ENCODE results near the gene UGT2A2. TPM values are rescaled to one million over a fixed set of nuclear protein-coding genes. Genes with fewer than 3 reads are reported as not detected.

The UGT2A2 gene
- total RNA-seq, 1 experiment from 2014 or later = 0.45 TPM

DNA sequence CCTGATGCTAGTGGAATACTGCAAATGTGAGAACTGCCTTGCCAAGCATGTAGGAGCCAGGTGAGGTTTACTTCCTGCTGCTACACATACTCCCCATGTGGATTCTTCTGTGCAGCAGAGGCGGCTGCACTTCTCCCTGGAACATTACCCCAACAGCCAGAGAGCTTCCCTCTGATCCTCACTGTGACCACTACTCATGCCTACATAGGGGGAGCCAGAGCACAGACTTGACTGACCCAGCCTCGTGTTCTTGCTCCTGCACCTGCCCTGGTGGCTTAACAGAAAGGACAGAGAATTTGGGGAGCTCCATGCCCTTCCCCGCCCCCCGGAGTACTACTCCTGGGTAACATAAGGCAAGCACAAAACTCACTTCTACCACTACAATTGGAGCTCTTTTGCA lies 38.4 kb downstream of the UGT2A2 start:
- peak; percentile 4 for DNase-seq
- H3K27me3 ChIP-seq (ENCODE audit: control insufficient read depth, insufficient read depth, low read length) = no peaks in the 10 kb centered on the region
- H3K36me3 ChIP-seq (replicated peaks; ENCODE audit: control insufficient read depth, insufficient read depth, low read length) = no peaks in the 10 kb centered on the region
- no peak overlapping the region for H3K4me3 ChIP-seq (ENCODE audit: insufficient read depth, low read depth, low read length)

DNA sequence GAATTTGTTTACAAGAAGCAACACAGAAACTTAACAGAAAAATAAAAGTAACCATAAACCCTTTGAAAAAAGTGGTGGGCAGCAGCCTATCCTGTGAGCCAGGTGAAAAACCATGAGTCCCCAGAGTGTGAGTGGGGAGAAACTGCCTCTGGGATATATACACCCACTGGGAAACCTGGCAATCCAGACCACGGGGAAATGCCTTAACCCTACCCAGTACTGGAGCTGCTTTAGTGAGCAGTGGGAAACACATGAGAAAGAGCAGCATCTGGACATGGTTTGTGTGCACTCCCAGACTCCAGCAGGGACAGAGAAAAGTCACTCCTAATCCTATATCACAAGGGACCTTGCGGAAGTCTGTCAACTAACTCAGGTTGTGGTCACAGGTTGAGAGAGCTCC lies 39.4 kb downstream of the UGT2A2 start:
- H3K27me3 ChIP-seq (ENCODE audit: control insufficient read depth, insufficient read depth, low read length) = no peaks in the 10 kb centered on the region
- DNase-seq = no peak
- H3K36me3 ChIP-seq (replicated peaks; ENCODE audit: control insufficient read depth, insufficient read depth, low read length) = no peaks in the 10 kb centered on the region
- no peak overlapping the region for H3K4me3 ChIP-seq (ENCODE audit: insufficient read depth, low read depth, low read length)

DNA sequence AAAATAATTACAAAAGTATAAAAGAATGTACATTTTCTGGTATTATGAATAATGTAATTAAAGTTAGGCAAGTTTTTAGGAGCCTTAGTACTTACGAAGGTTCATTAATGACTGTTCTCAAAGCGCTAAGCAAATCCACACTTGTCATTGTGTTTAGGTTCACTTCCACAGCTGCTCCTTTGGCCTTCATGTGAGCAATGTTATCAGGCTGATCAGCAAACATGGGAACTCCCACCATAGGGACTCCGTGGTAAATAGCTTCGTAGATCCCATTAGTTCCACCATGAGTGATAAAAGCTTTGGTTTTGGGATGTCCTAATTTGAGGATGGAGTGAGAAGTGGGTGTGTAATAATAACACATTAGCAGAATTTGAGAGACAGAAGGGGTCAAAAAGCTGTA lies 45.1 kb downstream of the UGT2A2 start:
- Histone ChIP-seq H3K4me3 (ENCODE audit: insufficient read depth, low read depth, low read length) (no peak overlapping the region), H3K27me3 (ENCODE audit: control insufficient read depth, insufficient read depth, low read length) (no peaks in the 10 kb centered on the region), H3K36me3 (replicated peaks; ENCODE audit: control insufficient read depth, insufficient read depth, low read length) (no peaks in the 10 kb centered on the region)
- no peak for DNase-seq

DNA sequence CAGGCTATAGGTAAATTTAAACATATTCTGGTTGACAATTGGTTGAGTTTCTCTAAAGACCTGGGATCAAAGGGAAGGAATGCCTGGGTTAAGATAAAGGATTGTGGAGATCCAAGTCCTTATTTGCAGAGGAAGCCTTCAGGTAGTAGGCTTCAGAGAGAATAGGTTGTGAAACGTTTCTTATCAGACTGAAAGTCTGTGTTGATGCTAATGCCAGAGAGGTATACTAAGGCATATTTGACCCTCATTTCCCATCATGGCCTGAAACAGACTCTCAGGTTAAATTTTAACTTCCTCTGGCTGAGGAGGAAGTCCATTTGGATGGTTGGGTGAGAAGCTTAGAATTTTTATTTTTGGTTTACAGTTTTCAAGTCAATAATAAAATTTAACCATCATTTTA lies 48.1 kb downstream of the UGT2A2 start:
- H3K4me3 ChIP-seq (ENCODE audit: insufficient read depth, low read depth, low read length) = no peak overlapping the region
- no peak for DNase-seq
- no peaks in the 10 kb centered on the region for H3K36me3 ChIP-seq (replicated peaks; ENCODE audit: control insufficient read depth, insufficient read depth, low read length)
- H3K27me3 ChIP-seq (ENCODE audit: control insufficient read depth, insufficient read depth, low read length) = no peaks in the 10 kb centered on the region

DNA sequence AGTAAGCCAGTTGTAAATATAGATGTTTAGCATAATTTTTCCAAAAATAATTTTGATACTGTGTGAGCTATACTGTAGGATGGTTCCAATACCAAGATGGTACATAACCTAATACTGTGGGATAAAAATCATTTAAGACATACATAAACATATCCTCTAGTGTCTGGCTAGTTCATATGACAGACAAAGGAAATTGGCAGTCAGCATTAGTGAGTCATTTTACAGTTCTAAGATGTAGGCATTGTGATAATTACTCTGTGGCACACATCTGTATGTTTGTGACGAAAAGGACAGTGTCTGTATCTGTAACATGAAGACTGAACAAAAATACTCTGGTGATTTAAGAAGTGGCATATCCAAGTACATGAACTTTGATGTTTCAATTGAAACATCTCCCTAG lies 49.6 kb downstream of the UGT2A2 start:
- no peak for DNase-seq
- Histone ChIP-seq H3K36me3 (replicated peaks; ENCODE audit: control insufficient read depth, insufficient read depth, low read length) (no peaks in the 10 kb centered on the region), H3K4me3 (ENCODE audit: insufficient read depth, low read depth, low read length) (no peak overlapping the region), H3K27me3 (ENCODE audit: control insufficient read depth, insufficient read depth, low read length) (no peaks in the 10 kb centered on the region)

DNA sequence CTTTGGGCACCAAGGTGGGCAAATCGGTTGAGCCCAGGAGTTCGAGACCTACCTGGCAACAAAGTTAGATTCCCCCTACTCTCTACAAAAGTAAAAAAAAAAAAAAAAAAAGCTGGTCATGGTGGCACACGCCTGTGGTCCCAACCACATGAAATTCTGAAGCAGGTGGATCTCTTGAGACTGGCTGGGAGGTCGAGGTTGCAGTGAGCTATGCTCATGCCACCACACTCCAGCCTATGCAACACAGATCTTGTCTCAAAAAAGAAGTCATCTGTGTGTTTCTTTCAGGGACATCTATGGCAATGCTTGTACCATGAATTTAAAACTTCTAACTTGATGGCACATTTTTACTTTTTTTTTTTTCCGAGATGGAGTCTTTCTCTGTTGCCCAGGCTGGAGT lies 55.3 kb downstream of the UGT2A2 start:
- no peak for DNase-seq
- no peak overlapping the region for H3K4me3 ChIP-seq (ENCODE audit: insufficient read depth, low read depth, low read length)
- no peaks in the 10 kb centered on the region for H3K27me3 ChIP-seq (ENCODE audit: control insufficient read depth, insufficient read depth, low read length)
- H3K36me3 ChIP-seq (replicated peaks; ENCODE audit: control insufficient read depth, insufficient read depth, low read length) = no peaks in the 10 kb centered on the region

DNA sequence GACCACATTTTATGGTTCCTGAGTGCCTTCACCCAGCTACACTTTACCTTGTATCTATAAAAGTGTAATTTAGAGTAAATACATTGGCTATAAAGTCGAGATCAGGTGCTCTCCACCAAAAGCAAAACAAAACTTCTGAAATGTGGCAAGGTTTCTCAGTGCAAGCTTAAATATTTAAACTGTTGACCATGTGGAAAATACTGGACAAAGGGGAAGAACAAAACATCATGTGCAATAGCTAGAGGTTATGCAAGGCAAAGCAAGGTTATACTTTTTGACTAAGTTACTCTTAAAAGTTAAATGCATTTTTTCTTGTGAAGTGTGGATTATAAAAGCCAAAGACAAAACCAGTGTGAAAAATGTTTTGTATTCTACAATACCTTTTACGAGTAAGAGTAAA lies 55.9 kb downstream of the UGT2A2 start:
- H3K4me3 ChIP-seq (ENCODE audit: insufficient read depth, low read depth, low read length) = no peak overlapping the region
- DNase-seq = no peak
- no peaks in the 10 kb centered on the region for H3K36me3 ChIP-seq (replicated peaks; ENCODE audit: control insufficient read depth, insufficient read depth, low read length)
- H3K27me3 ChIP-seq (ENCODE audit: control insufficient read depth, insufficient read depth, low read length) = no peaks in the 10 kb centered on the region

DNA sequence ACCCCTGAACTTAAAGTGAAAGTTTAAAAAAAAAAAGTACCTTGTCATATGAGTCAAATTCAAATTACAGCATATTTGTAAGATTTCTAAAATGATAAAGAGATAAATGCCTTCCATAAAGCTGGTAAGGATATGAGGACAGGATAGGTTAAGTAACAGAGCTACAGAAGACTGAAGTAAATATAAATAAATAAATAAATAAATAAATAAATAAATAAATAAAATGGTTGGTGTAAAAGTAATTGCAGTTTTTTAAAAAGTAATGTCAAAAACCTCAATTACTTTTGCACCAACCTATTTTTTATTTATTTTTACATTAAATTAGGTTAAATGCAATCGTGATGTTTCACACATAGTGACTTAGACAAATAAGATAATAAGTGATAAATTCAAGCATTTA lies 62.2 kb downstream of the UGT2A2 start:
- Histone ChIP-seq H3K27me3 (ENCODE audit: control insufficient read depth, insufficient read depth, low read length) (no peaks in the 10 kb centered on the region), H3K4me3 (ENCODE audit: insufficient read depth, low read depth, low read length) (no peak overlapping the region), H3K36me3 (replicated peaks; ENCODE audit: control insufficient read depth, insufficient read depth, low read length) (no peaks in the 10 kb centered on the region)
- DNase-seq = no peak

DNA sequence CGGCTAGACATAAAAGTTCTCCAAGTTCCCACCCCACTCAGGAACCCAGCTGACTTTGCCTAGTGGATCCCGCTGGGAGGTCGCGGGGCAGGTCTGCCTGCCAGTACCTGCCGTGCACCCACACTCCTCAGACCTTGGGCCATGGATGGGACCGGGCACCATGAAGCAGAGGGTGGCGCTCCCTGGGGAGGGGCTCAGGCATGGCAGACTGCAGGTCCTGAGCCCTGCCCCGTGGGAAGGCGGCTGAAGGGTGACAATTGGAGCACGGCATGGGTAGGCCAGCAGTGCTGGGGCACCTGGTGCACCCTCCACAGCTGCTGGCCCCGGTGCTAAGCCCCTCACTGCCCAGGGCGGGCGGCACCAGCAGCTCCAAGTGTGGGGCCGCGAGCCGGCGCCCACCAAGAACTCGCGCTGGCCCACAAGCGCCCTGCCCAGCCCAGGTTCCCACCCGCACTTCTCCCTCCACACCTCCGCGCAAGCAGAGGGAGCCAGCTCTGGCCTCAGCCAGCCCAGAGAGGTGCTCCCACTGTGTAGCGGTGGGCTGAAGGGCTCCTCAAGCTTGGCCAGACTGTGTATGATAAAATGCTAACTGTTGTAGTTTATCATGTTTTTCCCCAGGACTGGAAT lies 63.1 kb downstream of the UGT2A2 start:
- no peak overlapping the region for H3K4me3 ChIP-seq (ENCODE audit: insufficient read depth, low read depth, low read length)
- H3K27me3 ChIP-seq (ENCODE audit: control insufficient read depth, insufficient read depth, low read length) = no peaks in the 10 kb centered on the region
- H3K36me3 ChIP-seq (replicated peaks; ENCODE audit: control insufficient read depth, insufficient read depth, low read length) = no peaks in the 10 kb centered on the region
- no peak for DNase-seq

DNA sequence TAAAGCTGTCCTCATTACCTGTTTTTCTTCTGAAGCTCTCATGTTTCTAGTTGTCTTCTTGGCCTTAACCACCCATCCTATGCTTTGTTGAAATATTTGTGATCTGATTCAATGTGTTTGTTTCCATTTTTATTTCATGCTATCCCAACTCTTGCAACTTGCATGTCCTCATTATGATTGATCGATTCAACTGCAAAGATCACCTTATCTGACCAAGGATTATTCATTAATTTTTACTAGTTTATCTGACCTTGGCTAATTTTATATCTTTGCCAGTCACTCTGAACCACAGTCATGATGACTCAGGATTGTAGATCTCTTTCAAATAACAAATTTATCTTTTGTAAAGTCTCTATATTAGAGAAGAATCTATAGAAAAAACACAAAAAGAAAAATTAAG lies 70.7 kb downstream of the UGT2A2 start:
- DNase-seq = no peak
- no peak overlapping the region for H3K4me3 ChIP-seq (ENCODE audit: insufficient read depth, low read depth, low read length)
- no peaks in the 10 kb centered on the region for H3K36me3 ChIP-seq (replicated peaks; ENCODE audit: control insufficient read depth, insufficient read depth, low read length)
- H3K27me3 ChIP-seq (ENCODE audit: control insufficient read depth, insufficient read depth, low read length) = no peaks in the 10 kb centered on the region

DNA sequence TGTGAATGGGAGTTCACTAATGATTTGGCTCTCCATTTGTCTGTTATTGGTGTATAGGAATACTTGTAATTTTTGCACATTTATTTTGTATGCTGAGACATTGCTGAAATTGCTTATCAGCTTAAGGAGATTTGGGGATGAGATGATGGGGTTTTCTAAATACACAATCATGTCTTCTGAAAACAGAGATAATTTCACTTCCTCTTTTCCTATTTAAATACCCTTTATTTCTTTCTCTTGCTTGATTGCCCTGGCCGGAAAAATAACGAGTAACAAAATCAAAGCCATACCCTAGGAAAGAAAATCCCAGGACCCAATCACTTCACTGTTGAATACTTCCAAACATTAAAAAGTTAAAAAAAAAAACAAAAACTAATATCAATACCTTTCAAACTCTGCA lies 76.0 kb downstream of the UGT2A2 start:
- H3K4me3 ChIP-seq (ENCODE audit: insufficient read depth, low read depth, low read length) = no peak overlapping the region
- no peaks in the 10 kb centered on the region for H3K36me3 ChIP-seq (replicated peaks; ENCODE audit: control insufficient read depth, insufficient read depth, low read length)
- no peak for DNase-seq
- no peaks in the 10 kb centered on the region for H3K27me3 ChIP-seq (ENCODE audit: control insufficient read depth, insufficient read depth, low read length)

DNA sequence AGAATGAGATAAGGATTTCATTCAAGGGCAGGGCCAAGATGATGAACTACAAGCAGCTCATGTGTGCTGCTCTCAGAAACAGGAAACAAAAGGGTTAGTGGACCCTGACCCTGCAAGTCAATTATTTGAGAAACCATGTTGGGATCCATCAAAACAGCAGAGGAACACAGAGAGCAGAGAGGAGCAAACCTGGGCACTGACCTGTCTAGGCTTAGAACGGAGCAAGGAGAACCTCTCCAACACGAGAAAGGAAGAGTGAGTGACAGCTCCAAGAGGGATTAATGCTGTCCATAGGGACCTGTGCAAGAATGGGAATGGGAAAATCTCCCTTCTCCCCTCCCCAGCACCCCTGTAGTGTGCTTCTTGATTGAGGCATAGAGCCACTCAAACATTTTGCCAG lies 89.8 kb downstream of the UGT2A2 start:
- H3K27me3 ChIP-seq (ENCODE audit: control insufficient read depth, insufficient read depth, low read length) = no peaks in the 10 kb centered on the region
- no peaks in the 10 kb centered on the region for H3K36me3 ChIP-seq (replicated peaks; ENCODE audit: control insufficient read depth, insufficient read depth, low read length)
- H3K4me3 ChIP-seq (ENCODE audit: insufficient read depth, low read depth, low read length) = no peak overlapping the region
- no peak for DNase-seq

DNA sequence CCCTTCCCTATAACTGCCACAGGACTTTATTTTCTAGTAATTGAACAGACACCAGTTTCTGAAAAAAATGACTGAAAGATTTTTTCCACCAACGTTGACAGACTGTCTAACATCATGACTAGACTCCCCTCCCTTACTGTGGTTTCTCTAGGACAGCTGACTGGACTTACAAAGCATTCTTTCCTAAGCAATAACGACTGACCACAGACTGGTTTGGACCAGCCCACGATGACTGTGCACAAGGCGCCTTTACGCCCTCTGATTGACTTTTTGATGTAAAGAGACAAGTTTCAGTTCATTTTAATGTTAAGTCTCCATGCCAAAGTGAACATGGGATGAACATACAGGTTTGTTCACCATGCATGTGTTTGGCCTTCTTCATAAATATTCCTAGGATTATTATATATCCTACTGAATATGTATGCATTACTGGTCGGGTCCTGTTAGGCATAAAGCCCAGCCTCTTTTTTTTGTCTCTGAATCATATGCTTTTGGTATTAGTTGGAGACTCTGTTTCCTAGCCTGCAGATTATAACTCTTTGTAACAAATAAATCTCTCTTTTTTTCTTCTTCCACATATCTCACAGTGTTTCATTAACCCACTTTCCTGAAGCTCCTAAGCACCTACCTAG lies 93.2 kb downstream of the UGT2A2 start:
- no peak for DNase-seq
- Histone ChIP-seq H3K36me3 (replicated peaks; ENCODE audit: control insufficient read depth, insufficient read depth, low read length) (no peaks in the 10 kb centered on the region), H3K4me3 (ENCODE audit: insufficient read depth, low read depth, low read length) (no peak overlapping the region), H3K27me3 (ENCODE audit: control insufficient read depth, insufficient read depth, low read length) (no peaks in the 10 kb centered on the region)

All from H7 (cell line).